Mesendoderm (in vitro differentiated cells): ENCODE data around the gene SUN1.

Source experiments
- DNase-seq: peaks from one replicate; pipeline ENCODE4 v3.0.0; 2013
- H2AK5ac ChIP-seq: 2 replicates; pipeline ENCODE4 v1.6.1; 2013; ENCODE audit warnings: low read length, inconsistent platforms
- H2BK120ac ChIP-seq: 2 replicates; pipeline ENCODE4 v1.6.1; 2013; ENCODE audit warnings: low read depth, mild to moderate bottlenecking, low read length, moderate library complexity, mixed read lengths
- H2BK15ac ChIP-seq: replicated peaks from 2 replicates; pipeline ENCODE4 v1.6.1; 2013; ENCODE audit warnings: low read depth, mild to moderate bottlenecking, moderate library complexity
- H2BK5ac ChIP-seq: 2 replicates; pipeline ENCODE4 v1.6.1; 2013; ENCODE audit warnings: low read length, inconsistent platforms
- H3K18ac ChIP-seq: 2 replicates; pipeline ENCODE4 v1.6.1; 2013; ENCODE audit warnings: mild to moderate bottlenecking, low read length, mixed read lengths
- H3K23ac ChIP-seq: one replicate; pipeline ENCODE4 v1.6.1; 2013; ENCODE audit warnings: low read length
- H3K27ac ChIP-seq: 2 replicates; pipeline ENCODE4 v1.5.1; 2013; ENCODE audit warnings: low read depth, mild to moderate bottlenecking, inconsistent platforms, low read length, moderate library complexity
- H3K27me3 ChIP-seq: 2 replicates; pipeline ENCODE4 v1.6.1; 2013; ENCODE audit warnings: low read length, control low read depth, mild to moderate bottlenecking, inconsistent platforms; ENCODE audit not compliant: insufficient read depth, poor library complexity
- H3K36me3 ChIP-seq: 2 replicates; pipeline ENCODE4 v1.6.1; 2013; ENCODE audit warnings: low read length, inconsistent platforms; ENCODE audit not compliant: control insufficient read depth, insufficient read depth
- H3K4ac ChIP-seq: one replicate; pipeline ENCODE4 v1.6.1; 2013; ENCODE audit warnings: low read depth, mild to moderate bottlenecking, low read length, moderate library complexity
- H3K4me1 ChIP-seq: 2 replicates; pipeline ENCODE4 v1.6.1; 2013; ENCODE audit warnings: low read depth, low read length, inconsistent platforms; ENCODE audit not compliant: control insufficient read depth
- H3K4me2 ChIP-seq: 2 replicates; pipeline ENCODE4 v1.6.1; 2013; ENCODE audit warnings: low read length
- H3K4me3 ChIP-seq: 2 replicates; pipeline ENCODE4 v1.5.1; 2013; ENCODE audit warnings: mild to moderate bottlenecking, low read length
- H3K56ac ChIP-seq: one replicate; pipeline ENCODE4 v1.6.1; 2013; ENCODE audit warnings: low read length
- H3K79me1 ChIP-seq: 2 replicates; pipeline ENCODE4 v1.6.1; 2013; ENCODE audit warnings: low read length, inconsistent platforms
- H3K79me2 ChIP-seq: 2 replicates; pipeline ENCODE4 v1.6.1; 2013; ENCODE audit warnings: mild to moderate bottlenecking, low read length; ENCODE audit not compliant: control insufficient read depth, insufficient read depth
- H3K9ac ChIP-seq: 2 replicates; pipeline ENCODE4 v1.6.1; 2013; ENCODE audit warnings: low read length, inconsistent platforms
- H4K5ac ChIP-seq: one replicate; pipeline ENCODE4 v1.6.1; 2013; ENCODE audit warnings: low read length
- H4K8ac ChIP-seq: one replicate; pipeline ENCODE4 v1.6.1; 2013; ENCODE audit warnings: low read depth, mild to moderate bottlenecking, control low read depth, low read length, moderate library complexity
- WGBS: extraction: QIAGEN DNeasy Blood & Tissue Kit; methylation state at CpG from one replicate; pipeline ENCODE4 v1.1.7; 2013; ENCODE audit warnings: low lambda C conversion rate, missing lambda C conversion rate; ENCODE audit not compliant: insufficient coverage; ENCODE audit errors: extremely low coverage; 5-methylcytosine and 5-hydroxymethylcytosine counted together

Gene SUN1

DNA sequence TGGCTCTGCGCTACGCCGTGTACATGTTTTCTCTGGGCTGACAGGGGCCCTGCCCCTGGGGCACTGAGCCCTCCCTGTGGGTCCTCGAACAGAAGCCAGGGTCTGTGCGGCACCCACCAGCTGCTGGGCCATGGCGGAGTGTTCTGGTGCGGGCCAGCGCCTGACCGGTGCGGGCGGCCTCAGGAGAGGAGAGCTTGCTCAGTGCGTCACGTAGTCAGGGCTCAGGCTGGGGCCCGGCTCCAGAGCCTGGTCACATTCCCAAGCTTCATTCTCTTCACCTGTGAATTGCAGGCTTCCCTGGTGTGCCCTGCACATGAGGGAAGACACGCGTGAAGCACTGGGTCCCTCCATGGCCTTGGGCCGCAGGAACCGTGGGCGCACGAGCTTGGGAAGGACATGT is 59.5 kb downstream of the SUN1 start:
- no CpG with 5 or more reads among the region's 20 CpGs for WGBS
- Histone ChIP-seq H3K9ac (no peak overlapping the region), H4K5ac (no peak overlapping the region), H4K8ac (no peak overlapping the region), H3K79me2 (peaks cover 18% of the 10 kb centered on the region), H3K36me3 (peaks cover 14% of the 10 kb centered on the region), H3K4me1 (no peaks in the 10 kb centered on the region), H2BK15ac (no peak overlapping the region), H2BK120ac (no peak overlapping the region), H2AK5ac (no peak overlapping the region), H2BK5ac (no peak overlapping the region), H3K27me3 (no peaks in the 10 kb centered on the region), H3K4me3 (no peak overlapping the region), H3K4me2 (no peak overlapping the region), H3K79me1 (peaks cover 20% of the 10 kb centered on the region), H3K56ac (no peak overlapping the region), H3K27ac (no peak overlapping the region), H3K18ac (no peak overlapping the region), H3K4ac (no peak overlapping the region), H3K23ac (no peak overlapping the region)
- no peak for DNase-seq

DNA sequence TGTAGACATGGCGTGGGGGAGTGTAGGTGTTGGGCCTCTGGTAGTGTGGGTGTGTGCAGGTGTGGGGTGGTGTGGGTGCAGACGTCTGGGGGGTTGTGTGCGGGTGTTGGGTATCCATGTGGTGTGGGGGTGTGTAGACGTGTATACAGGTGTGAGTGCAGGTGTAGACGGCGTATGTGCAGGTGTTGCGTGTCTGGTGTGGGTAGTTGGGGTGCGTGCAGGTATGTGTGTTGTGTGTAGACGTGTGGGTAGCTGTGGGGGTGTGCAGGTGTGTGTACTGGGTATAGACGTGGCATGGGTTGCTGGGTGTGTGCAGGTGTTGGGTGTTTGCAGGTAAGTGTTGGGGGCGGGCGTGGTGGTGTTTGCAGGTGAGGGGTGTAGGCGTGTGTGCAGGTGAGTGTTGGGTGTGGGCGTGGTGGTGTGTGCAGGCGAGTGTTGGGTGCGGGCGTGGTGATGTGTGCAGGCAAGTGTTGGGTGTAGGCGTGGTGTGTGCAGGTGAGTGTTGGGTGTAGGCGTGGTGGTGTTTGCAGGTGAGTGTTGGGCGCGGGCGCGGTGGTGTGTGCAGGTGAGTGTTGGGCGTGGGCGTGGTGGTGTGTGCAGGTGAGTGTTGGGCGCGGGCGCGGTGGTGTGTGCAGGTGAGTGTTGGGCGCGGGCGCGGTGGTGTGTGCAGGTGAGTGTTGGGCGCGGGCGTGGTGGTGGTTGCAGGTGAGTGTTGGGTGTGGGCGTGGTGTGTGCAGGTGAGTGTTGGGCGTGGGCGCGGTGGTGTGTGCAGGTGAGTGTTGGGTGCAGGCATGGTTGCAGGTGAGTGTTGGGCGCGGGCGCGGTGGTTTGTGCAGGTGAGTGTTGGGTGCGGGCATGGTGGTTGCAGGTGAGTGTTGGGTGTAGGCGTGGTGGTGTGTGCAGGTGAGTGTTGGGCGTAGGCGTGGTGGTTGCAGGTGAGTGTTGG is 60.6 kb downstream of the SUN1 start:
- H2BK120ac ChIP-seq, result no peak overlapping the region
- H4K8ac ChIP-seq, result no peak overlapping the region
- H3K27me3 ChIP-seq, result no peaks in the 10 kb centered on the region
- H3K36me3 ChIP-seq, result peaks cover 16% of the 10 kb centered on the region
- no peak overlapping the region for H2BK5ac ChIP-seq
- 100% methylated on average over 6 of the region's 48 CpGs for WGBS
- H2AK5ac ChIP-seq, result no peak overlapping the region
- no peak overlapping the region for H3K4me3 ChIP-seq
- DNase-seq, result no peak
- no peak overlapping the region for H3K4me2 ChIP-seq
- peaks cover 11% of the 10 kb centered on the region for H3K79me2 ChIP-seq
- no peak overlapping the region for H2BK15ac ChIP-seq
- H3K4ac ChIP-seq, result no peak overlapping the region
- H3K18ac ChIP-seq, result no peak overlapping the region
- H3K27ac ChIP-seq, result no peak overlapping the region
- no peak overlapping the region for H3K9ac ChIP-seq
- H3K56ac ChIP-seq, result no peak overlapping the region
- no peak overlapping the region for H4K5ac ChIP-seq
- no peak overlapping the region for H3K23ac ChIP-seq
- H3K4me1 ChIP-seq, result no peaks in the 10 kb centered on the region
- H3K79me1 ChIP-seq, result peaks cover 14% of the 10 kb centered on the region

DNA sequence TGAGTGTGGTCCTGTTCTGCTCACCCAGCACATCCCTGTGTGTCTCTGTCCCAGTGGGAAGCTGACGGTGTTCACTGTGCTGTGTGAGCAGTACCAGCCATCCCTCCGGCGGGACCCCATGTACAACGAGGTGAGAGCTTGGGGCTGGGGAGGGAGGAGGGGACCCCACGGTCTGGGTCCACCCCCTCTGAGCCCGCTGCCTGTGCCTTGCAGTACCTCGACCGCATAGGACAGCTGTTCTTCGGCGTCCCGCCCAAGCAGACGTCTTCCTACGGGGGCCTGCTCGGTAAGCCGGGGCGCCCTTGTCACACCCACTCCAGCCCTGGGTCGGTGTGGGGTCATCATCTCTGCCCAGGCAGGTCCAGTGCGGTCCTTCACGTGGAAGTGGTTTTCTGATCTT is 61.4 kb downstream of the SUN1 start:
- Histone ChIP-seq H2BK120ac (no peak overlapping the region), H3K27me3 (no peaks in the 10 kb centered on the region), H3K23ac (no peak overlapping the region), H3K4me3 (no peak overlapping the region), H2AK5ac (no peak overlapping the region), H3K4me2 (no peak overlapping the region), H3K27ac (no peak overlapping the region), H3K79me2 (peaks cover 5% of the 10 kb centered on the region), H2BK5ac (no peak overlapping the region), H3K9ac (no peak overlapping the region), H3K36me3 (peaks cover 16% of the 10 kb centered on the region), H4K8ac (no peak overlapping the region), H4K5ac (no peak overlapping the region), H3K18ac (no peak overlapping the region), H3K4me1 (no peaks in the 10 kb centered on the region), H3K79me1 (peaks cover 11% of the 10 kb centered on the region), H2BK15ac (no peak overlapping the region), H3K56ac (no peak overlapping the region), H3K4ac (no peak overlapping the region)
- no peak for DNase-seq
- no CpG with 5 or more reads among the region's 19 CpGs for WGBS

DNA sequence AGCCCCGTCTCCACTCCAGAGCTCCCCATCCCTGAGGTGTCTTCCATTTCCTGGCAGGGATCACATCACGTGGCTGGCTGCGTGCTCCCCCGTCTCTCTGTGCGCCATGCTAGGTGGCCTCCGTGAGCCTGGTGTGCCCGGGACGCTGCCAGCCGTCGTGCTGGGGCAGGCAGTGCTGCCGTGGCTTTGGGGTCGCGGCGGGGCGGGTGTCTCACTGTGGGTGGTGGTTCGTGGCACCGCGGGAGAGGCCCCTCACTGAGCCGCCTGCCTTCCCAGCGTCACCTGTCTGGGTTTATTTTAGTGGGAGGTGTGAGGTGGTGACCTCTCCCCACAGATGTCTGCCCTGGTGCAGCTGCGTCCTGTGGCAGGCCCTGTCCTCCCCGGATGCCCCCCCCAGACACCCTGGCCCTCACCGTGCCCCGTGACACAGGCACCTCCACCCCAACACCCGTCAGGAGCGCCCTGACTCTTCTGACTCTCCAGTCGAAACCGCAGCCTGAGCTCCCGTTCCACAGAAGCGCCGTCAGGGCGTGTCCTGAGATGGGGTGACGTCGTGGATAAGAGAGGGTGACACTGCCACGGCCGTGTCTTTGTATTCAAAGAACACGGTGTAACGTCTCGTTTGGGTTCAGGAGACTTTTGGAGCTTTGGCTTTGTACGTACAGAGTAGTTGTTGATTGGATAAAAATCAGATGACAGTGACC is 62.0 kb downstream of the SUN1 start:
- no peak overlapping the region for H3K9ac ChIP-seq
- no peak overlapping the region for H2BK120ac ChIP-seq
- peaks cover 5% of the 10 kb centered on the region for H3K79me1 ChIP-seq
- DNase-seq, result no peak
- H3K23ac ChIP-seq, result no peak overlapping the region
- no peak overlapping the region for H3K4me3 ChIP-seq
- no peak overlapping the region for H3K18ac ChIP-seq
- no peak overlapping the region for H3K27ac ChIP-seq
- no CpG with 5 or more reads among the region's 40 CpGs for WGBS
- H3K4me1 ChIP-seq, result no peaks in the 10 kb centered on the region
- H2BK5ac ChIP-seq, result no peak overlapping the region
- no peak overlapping the region for H3K4me2 ChIP-seq
- H3K27me3 ChIP-seq, result no peaks in the 10 kb centered on the region
- no peak overlapping the region for H4K5ac ChIP-seq
- H3K79me2 ChIP-seq, result no peaks in the 10 kb centered on the region
- no peak overlapping the region for H2BK15ac ChIP-seq
- peaks cover 16% of the 10 kb centered on the region for H3K36me3 ChIP-seq
- no peak overlapping the region for H4K8ac ChIP-seq
- H3K56ac ChIP-seq, result no peak overlapping the region
- no peak overlapping the region for H3K4ac ChIP-seq
- H2AK5ac ChIP-seq, result no peak overlapping the region

- no peak overlapping the region for H3K18ac ChIP-seq
- H4K5ac ChIP-seq, result no peak overlapping the region
- peaks cover 16% of the 10 kb centered on the region for H3K36me3 ChIP-seq
- peaks cover 5% of the 10 kb centered on the region for H3K79me1 ChIP-seq
- no CpG with 5 or more reads among the region's 21 CpGs for WGBS
- H4K8ac ChIP-seq, result no peak overlapping the region
- H3K4me3 ChIP-seq, result no peak overlapping the region
- H3K79me2 ChIP-seq, result no peaks in the 10 kb centered on the region
- no peak overlapping the region for H3K9ac ChIP-seq
- no peaks in the 10 kb centered on the region for H3K4me1 ChIP-seq
- H3K56ac ChIP-seq, result no peak overlapping the region
- H2BK120ac ChIP-seq, result no peak overlapping the region
- DNase-seq, result no peak
- H3K27ac ChIP-seq, result no peak overlapping the region
- no peaks in the 10 kb centered on the region for H3K27me3 ChIP-seq
- no peak overlapping the region for H2BK5ac ChIP-seq
- H2BK15ac ChIP-seq, result no peak overlapping the region
- H3K4ac ChIP-seq, result no peak overlapping the region
- no peak overlapping the region for H3K23ac ChIP-seq
- H3K4me2 ChIP-seq, result no peak overlapping the region
- no peak overlapping the region for H2AK5ac ChIP-seq
Observed at GRCh38 chr7:894927-895450, 62.7 kb downstream of the SUN1 start.
